Endothelial cell (in vitro differentiated cells): ENCODE data around the gene FNBP1. TPM values are rescaled to one million over a fixed set of nuclear protein-coding genes. Genes with fewer than 3 reads are reported as not detected.

Experiments
- DNase-seq: peaks from one replicate; pipeline ENCODE4 v3.0.0; 2021; ENCODE audit warnings: low spot score
- H3K27ac Mint-ChIP-seq: one replicate; pipeline ENCODE4 v1.8.0; 2021; ENCODE audit warnings: mixed read lengths, inconsistent platforms; ENCODE audit not compliant: unreplicated experiment
- H3K27me3 Mint-ChIP-seq: one replicate; pipeline ENCODE4 v1.8.0; 2021; ENCODE audit warnings: mild to moderate bottlenecking, moderate library complexity, mixed read lengths, inconsistent platforms; ENCODE audit not compliant: unreplicated experiment
- H3K36me3 Mint-ChIP-seq: one replicate; pipeline ENCODE4 v1.8.0; 2021; ENCODE audit warnings: mild to moderate bottlenecking, low read depth, mixed read lengths, inconsistent platforms; ENCODE audit not compliant: unreplicated experiment
- H3K4me1 Mint-ChIP-seq: one replicate; pipeline ENCODE4 v1.8.0; 2021; ENCODE audit warnings: mild to moderate bottlenecking, mixed read lengths, inconsistent platforms; ENCODE audit not compliant: unreplicated experiment
- H3K4me3 Mint-ChIP-seq: one replicate; pipeline ENCODE4 v1.8.0; 2021; ENCODE audit warnings: mild to moderate bottlenecking, mixed read lengths, inconsistent platforms; ENCODE audit not compliant: unreplicated experiment
- H3K9me3 Mint-ChIP-seq: one replicate; pipeline ENCODE4 v1.8.0; 2021; ENCODE audit warnings: mixed read lengths, inconsistent platforms; ENCODE audit not compliant: unreplicated experiment
- total RNA-seq: library from RNA; stranded (reverse); fragmentation: NEBNext Ultra II Directional; extraction: Animal tissue kit (Norgen Biotek cat#: 25700); gene quantifications from one replicate; pipeline ENCODE4 v1.2.1, GENCODE V29; 2021; ENCODE audit not compliant: unreplicated experiment
- TF ChIP-seq, protein P1 (sequence below): fragments of 200-600 bp; sonication (generic); IDR thresholded peaks from one replicate; pipeline ENCODE4 v1.5.0; 2021; ENCODE audit warnings: antibody characterized with exemption; ENCODE audit not compliant: unreplicated experiment

Gene FNBP1
- total RNA-seq, 1 donor from 2014 or later, result 119 TPM

DNA sequence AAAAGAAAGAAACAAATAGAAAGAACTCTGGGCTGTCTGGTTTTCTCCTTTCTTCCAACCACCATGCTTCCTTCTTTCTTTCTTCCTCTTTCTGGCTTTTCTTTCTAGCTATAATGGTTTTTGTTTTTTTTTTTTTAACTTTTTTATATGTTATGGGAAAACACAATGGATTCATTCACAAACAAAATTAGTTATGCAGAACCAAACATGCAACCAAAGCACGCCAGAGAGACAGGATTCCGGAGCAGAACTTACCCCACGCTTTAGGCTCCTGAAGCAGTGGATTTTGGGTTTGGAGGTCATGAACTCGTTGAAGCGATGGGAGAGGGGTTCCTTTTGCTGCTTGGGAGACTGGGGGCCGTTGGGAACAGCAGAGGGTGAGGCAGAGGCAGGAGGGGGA, 119.4 kb downstream of the FNBP1 start:
- Mint-ChIP-seq H3K4me3 (no peak overlapping the region), H3K36me3 (peaks cover 34% of the 10 kb centered on the region), H3K4me1 (no peaks in the 10 kb centered on the region), H3K27me3 (no peaks in the 10 kb centered on the region), H3K9me3 (no peaks in the 10 kb centered on the region), H3K27ac (no peak overlapping the region)
- TF ChIP-seq, protein P1, sequence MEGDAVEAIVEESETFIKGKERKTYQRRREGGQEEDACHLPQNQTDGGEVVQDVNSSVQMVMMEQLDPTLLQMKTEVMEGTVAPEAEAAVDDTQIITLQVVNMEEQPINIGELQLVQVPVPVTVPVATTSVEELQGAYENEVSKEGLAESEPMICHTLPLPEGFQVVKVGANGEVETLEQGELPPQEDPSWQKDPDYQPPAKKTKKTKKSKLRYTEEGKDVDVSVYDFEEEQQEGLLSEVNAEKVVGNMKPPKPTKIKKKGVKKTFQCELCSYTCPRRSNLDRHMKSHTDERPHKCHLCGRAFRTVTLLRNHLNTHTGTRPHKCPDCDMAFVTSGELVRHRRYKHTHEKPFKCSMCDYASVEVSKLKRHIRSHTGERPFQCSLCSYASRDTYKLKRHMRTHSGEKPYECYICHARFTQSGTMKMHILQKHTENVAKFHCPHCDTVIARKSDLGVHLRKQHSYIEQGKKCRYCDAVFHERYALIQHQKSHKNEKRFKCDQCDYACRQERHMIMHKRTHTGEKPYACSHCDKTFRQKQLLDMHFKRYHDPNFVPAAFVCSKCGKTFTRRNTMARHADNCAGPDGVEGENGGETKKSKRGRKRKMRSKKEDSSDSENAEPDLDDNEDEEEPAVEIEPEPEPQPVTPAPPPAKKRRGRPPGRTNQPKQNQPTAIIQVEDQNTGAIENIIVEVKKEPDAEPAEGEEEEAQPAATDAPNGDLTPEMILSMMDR, result no peak
- no peak for DNase-seq

DNA sequence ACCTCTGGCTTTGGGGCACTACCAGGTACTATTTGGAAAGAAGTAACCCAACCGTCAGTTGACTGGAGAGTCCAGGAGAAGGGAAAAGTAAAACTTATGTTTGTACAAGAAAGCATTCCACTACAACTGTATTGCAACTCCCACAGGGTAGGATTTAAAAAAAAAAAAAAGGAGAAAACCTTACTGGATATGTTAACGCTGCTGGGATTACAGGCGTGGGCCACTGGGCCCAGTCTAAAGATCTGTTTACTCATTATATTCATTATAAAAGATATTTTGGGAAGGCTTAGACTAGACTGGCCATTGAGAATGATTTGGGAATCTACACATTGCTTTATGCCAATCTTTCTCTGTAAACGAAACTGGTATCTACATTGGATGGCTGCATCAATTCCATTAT, 121.1 kb downstream of the FNBP1 start:
- no peak for DNase-seq
- H3K4me3 Mint-ChIP-seq, result no peak overlapping the region
- peaks cover 38% of the 10 kb centered on the region for H3K36me3 Mint-ChIP-seq
- no peaks in the 10 kb centered on the region for H3K27me3 Mint-ChIP-seq
- TF ChIP-seq, protein P1, result no peak
- H3K27ac Mint-ChIP-seq, result no peak overlapping the region
- H3K9me3 Mint-ChIP-seq, result no peaks in the 10 kb centered on the region
- H3K4me1 Mint-ChIP-seq, result no peaks in the 10 kb centered on the region

DNA sequence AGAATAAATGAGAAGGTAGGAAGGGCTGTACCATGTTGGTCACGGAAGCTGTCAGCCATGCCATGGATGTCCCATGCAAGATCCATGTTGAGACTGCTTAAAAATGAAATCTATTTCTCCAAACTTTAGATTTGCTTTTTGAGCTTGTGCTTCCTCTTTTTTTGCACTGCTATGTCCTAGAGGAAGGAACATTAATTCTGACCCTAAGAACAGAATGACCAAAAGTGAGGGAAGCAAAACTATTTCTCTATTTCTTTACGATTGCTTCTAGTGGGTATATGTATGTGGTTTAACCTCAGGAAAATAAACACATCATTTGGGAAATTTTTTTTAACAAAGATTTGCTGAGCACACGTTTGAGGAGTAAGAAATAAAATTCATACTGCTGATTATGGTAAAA, 123.1 kb downstream of the FNBP1 start:
- Mint-ChIP-seq H3K27me3 (no peaks in the 10 kb centered on the region), H3K9me3 (no peaks in the 10 kb centered on the region), H3K36me3 (peaks cover 32% of the 10 kb centered on the region), H3K4me3 (no peak overlapping the region), H3K27ac (no peak overlapping the region), H3K4me1 (no peaks in the 10 kb centered on the region)
- no peak for DNase-seq
- TF ChIP-seq, protein P1, result no peak

DNA sequence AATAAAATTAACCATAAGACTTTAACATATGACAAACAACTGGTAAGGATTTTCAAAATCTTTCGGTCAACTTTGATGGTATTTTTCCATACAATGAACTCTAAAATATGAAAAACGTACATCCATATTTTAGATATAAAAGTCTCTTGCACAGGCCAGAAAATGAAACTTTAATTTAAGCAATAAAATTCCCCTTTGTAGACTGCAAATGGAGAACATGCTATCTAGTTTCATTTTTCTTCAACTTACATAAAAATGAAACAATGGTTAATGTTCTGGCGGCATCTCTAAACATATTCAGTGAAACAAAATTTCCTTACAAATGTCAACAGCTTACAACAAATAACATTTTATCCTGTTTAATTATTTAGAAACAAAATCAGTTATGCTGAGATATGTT, 123.7 kb downstream of the FNBP1 start:
- Mint-ChIP-seq H3K27ac (no peak overlapping the region), H3K9me3 (no peaks in the 10 kb centered on the region), H3K4me3 (no peak overlapping the region), H3K4me1 (no peaks in the 10 kb centered on the region), H3K36me3 (peaks cover 29% of the 10 kb centered on the region), H3K27me3 (no peaks in the 10 kb centered on the region)
- TF ChIP-seq, protein P1, result no peak
- no peak for DNase-seq

DNA sequence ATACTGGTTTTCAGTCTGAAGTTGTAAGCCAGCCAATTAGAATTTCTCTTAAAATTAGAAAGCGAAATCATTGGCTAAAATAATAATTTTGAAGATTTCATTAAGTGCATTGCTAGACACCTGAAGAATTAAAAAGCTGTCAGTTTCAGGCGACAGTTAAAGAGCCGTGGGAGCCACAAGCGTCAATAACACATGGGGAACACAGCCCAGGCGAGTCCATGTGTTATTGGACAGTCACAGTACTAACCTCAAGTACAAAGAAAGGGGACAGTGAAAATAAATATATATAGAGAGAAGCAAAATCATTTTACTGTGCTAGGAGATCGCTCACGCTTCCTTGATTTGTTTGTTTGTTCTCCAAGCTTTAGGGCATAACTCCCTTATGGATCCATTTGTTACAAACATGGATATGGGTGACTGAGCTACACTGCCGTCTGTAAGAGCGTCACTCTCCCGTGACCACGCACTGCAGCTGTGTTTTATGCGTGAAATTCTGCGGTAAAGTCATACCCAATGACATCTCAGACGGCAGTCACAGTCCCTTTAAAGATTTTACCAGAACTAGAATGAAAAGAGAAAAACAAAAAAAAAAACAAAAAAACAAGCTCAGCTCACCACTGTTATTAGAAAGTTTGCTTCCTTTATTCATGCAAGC, 124.6 kb downstream of the FNBP1 start:
- no peak overlapping the region for H3K27ac Mint-ChIP-seq
- no peaks in the 10 kb centered on the region for H3K27me3 Mint-ChIP-seq
- DNase-seq, result no peak
- TF ChIP-seq, protein P1, result no peak
- no peaks in the 10 kb centered on the region for H3K9me3 Mint-ChIP-seq
- no peak overlapping the region for H3K4me3 Mint-ChIP-seq
- H3K4me1 Mint-ChIP-seq, result no peaks in the 10 kb centered on the region
- peaks cover 22% of the 10 kb centered on the region for H3K36me3 Mint-ChIP-seq
